ENCODE results near the gene DCP1B.

GRCh38 chr12:2032506-2032905 lies 28.2 kb upstream of the DCP1B start:
- TF ChIP-seq, protein P1, sequence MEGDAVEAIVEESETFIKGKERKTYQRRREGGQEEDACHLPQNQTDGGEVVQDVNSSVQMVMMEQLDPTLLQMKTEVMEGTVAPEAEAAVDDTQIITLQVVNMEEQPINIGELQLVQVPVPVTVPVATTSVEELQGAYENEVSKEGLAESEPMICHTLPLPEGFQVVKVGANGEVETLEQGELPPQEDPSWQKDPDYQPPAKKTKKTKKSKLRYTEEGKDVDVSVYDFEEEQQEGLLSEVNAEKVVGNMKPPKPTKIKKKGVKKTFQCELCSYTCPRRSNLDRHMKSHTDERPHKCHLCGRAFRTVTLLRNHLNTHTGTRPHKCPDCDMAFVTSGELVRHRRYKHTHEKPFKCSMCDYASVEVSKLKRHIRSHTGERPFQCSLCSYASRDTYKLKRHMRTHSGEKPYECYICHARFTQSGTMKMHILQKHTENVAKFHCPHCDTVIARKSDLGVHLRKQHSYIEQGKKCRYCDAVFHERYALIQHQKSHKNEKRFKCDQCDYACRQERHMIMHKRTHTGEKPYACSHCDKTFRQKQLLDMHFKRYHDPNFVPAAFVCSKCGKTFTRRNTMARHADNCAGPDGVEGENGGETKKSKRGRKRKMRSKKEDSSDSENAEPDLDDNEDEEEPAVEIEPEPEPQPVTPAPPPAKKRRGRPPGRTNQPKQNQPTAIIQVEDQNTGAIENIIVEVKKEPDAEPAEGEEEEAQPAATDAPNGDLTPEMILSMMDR (IDR thresholded peaks at IDR 0.05) = no peak
- TF ChIP-seq EZH2 (IDR thresholded peaks at IDR 0.05; ENCODE audit: borderline replicate concordance, insufficient read depth, low read depth, low read length, poor library complexity, severe bottlenecking) = no peak
